ENCODE data around the gene FAM181B.

Gene FAM181B, protein sequence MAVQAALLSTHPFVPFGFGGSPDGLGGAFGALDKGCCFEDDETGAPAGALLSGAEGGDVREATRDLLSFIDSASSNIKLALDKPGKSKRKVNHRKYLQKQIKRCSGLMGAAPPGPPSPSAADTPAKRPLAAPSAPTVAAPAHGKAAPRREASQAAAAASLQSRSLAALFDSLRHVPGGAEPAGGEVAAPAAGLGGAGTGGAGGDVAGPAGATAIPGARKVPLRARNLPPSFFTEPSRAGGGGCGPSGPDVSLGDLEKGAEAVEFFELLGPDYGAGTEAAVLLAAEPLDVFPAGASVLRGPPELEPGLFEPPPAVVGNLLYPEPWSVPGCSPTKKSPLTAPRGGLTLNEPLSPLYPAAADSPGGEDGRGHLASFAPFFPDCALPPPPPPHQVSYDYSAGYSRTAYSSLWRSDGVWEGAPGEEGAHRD

DNA sequence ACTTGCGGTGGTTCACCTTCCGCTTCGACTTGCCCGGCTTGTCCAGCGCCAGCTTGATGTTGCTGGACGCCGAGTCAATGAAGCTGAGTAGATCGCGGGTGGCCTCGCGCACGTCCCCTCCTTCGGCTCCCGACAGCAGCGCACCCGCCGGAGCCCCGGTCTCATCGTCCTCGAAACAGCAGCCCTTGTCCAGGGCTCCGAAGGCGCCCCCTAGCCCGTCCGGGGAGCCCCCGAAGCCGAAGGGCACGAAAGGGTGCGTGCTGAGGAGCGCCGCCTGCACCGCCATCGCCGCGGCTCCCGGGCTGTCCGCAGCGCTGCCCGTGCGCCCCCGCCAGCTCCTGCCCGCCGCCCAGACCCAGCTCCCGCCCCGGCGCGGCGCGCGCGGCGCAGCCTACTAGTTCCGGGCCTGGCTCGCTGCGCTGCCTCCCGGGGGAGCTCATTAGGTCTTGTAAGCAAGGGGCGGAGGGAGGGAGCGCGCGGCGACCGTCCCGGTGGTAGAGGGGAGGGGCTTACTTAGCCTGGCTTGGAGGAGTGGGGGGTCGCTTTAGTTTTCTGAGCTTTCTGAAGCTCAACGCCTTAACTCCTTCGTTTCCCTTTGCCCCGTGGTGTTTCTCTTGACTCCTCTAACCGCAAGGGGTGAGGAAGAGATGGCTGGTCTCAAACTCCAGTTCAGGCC, at the start of gene FAM181B:
Gene FAM181B, minus strand, starts transcription at position 421 of the 676 bp plus-strand sequence. Its CDS starts 135 bp downstream, at position 286.
- TF ChIP-seq, protein P1, sequence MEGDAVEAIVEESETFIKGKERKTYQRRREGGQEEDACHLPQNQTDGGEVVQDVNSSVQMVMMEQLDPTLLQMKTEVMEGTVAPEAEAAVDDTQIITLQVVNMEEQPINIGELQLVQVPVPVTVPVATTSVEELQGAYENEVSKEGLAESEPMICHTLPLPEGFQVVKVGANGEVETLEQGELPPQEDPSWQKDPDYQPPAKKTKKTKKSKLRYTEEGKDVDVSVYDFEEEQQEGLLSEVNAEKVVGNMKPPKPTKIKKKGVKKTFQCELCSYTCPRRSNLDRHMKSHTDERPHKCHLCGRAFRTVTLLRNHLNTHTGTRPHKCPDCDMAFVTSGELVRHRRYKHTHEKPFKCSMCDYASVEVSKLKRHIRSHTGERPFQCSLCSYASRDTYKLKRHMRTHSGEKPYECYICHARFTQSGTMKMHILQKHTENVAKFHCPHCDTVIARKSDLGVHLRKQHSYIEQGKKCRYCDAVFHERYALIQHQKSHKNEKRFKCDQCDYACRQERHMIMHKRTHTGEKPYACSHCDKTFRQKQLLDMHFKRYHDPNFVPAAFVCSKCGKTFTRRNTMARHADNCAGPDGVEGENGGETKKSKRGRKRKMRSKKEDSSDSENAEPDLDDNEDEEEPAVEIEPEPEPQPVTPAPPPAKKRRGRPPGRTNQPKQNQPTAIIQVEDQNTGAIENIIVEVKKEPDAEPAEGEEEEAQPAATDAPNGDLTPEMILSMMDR (IDR thresholded peaks at IDR 0.05), result no peak

DNA sequence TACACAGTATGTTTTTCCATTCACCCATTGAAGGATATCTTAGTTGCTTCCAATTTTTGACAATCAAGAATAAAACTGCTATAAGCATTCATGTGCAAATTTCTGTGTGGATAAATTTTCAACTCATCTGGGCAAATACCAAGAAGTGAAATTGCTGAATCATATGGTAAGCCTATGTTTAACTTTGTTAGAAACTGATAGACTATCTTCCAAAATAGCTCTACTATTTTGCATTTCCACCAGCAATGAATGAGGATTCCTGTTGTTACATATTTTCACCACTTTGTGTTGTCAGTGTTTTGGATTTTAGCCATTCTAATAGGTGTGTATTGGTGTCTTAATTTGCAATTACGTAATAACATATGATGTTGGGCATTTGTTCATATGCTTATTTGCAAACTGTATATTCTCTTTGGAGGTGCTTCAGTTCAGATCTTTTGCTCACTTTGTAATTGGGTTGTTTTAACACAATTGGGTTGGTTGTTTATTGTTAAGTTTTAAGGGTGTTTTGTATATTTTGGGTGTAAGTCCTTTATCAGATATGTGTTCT, 49.2 kb upstream of the FAM181B start:
- TF ChIP-seq, protein P1 (IDR thresholded peaks at IDR 0.05), result no peak

GRCh38 chr11:82778776-82779175, 45.1 kb upstream of the FAM181B start:
- TF ChIP-seq, protein P1 (IDR thresholded peaks at IDR 0.05), result no peak

DNA sequence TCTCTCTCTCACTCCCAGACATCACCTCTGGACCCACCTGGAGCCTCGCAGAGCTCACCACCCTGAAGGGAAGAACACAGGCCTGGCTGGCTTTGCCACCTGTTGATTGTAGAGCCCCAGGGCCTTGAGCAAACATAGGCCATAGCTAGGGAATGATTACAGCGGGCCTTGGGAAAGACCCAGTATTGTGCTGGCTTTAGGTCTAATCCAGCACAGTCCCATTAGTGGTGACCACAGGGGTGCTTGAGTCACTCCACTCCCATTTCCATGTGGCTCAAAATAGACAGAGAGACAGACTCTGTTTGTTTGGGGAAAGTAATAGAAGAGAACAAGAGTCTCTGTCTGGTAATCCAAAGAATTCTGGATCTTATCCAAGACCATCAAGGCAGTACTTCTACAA, 42.7 kb upstream of the FAM181B start:
- TF ChIP-seq, protein P1 (IDR thresholded peaks at IDR 0.05), result no peak

- TF ChIP-seq, protein P1 (IDR thresholded peaks at IDR 0.05), result peak; percentile 92
These were observed 42.2 kb upstream of the FAM181B start for GRCh38 chr11:82775736-82776346.

- TF ChIP-seq, protein P1 (IDR thresholded peaks at IDR 0.05), result no peak
These were observed 41.6 kb upstream of the FAM181B start for GRCh38 chr11:82775218-82775617.

- TF ChIP-seq, protein P1 (IDR thresholded peaks at IDR 0.05), result no peak
These were observed 38.1 kb upstream of the FAM181B start for GRCh38 chr11:82771781-82772180.
